Bone marrow (tissue), 2 donors: ENCODE measurements around the gene MLXIP.
A peak's percentile ranks its signal among the peaks of the same experiment; 100 is the strongest.

Source experiments
- DNase-seq, 2 donors: peaks; one replicate each; lab custom pipeline; 2025; lab: John Stamatoyannopoulos, UW

MLXIP gene

DNA sequence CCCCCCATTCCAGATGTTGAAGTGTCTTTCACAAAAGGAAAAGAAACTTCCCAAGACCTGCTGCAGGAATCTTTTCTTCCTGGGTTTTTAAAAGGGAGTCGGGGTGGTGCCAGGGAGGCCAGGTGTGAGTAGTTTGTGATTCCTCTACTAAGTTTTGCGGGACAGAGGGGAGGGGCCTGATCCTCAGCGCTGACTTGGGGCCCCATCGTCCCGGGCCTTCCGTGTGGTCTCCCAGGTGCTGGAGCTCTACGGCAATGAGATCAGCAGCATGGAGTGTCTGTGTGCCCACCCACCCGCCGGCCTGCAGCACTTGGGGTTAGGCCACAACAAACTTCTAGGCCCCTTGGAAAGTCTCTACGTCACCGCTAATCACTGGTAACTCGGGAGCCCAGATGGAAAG lies 108.9 kb downstream of the MLXIP start:
- no peak for DNase-seq

DNA sequence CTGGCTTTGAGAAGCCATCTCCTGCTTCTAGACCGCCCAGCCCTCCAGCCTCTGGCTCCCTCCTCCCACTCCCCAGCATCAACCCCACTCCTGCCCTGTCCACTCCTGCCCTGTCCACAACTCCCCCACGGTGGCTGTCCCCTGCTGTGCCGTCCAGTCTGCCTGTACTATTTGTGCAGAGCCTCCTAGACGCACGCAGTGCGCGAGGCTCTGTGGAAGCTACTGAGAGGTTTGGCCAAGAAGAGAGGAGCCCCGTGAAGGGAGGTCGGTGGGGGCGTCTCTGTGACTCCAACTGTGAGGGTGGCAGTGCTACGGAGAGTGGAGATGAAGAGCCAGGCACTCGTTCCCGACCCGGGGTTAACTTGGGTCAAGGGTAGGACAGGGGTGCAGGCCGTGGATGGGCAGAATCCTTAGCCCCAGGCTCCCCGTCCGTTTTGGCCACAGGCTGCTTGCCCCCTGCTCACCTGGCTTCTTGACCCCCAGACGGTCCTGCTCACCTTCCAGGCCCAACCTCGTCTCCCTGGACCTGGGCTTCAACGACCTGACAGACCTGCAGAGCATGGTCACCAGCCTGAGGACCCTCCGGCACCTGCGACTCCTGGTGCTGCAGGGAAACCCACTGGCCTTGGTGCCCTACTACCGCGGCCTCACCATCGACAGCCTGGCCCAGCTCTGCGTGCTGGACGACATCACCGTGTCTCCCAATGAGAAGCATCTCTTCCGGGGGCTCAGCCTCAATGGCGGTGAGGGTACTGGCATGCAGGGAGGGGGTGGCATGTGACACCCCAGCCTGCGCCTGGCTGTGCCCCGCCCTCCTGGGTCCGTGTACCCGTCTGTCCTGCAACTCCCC lies 111.3 kb downstream of the MLXIP start:
- no peak for DNase-seq

DNA sequence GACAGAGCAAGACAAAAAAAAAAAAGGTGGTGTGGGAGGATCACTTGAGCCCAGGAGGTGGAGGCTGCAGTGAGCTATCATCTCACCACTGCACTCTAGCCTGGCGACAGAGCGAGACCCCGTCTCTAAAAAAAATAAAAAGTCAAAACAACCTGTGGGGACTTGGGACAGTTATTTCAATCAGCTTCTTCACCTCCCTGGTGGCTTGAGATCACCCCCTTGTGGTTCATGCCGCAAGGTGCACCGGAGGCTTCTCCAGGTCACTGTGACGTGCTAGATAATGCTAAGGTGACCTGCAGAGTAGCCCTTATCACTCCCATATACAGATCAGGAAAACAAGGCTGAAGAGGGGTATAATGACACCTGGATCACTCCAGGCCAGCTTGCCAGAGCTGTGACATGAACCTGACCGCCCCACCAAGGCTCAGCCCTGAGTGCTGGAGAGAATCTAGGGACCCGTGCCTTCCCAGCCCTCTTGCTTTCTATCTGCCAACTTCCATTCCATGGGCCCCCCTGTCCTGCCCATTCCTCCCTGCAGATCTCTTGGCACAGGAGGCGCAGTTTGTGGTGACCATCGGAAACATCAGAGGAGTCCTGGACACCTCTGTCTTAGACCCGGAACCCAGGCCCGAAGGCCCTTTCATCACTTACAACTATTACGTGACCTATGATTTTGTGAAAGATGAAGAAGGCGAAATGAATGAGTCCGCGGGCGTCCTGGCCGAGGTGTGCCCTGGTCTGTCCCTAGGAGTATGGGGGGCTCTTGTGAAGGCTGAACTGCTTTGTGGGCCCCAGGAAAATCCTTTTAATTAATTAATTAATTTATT lies 112.5 kb downstream of the MLXIP start:
- peak in 1 of 2 donors; percentile 49 for DNase-seq

DNA sequence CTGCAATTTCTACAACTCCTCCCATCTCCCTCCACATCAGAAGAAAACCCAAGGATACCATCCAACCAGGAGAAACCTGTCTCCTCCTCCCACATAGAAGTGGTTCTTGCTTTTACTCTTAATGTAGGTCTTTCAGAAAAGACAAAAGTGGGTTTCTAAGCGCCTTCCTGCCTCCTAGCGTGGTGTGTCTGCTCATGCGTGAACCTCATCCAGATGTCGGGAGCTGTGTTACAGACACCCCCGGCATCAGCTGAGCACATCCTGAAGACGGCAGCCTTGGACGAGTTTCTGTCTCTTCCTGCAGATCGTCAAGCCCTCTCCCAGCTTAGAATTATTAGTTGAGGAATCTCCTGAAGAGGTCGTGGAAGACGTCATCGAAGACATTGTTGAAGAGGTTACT lies 113.9 kb downstream of the MLXIP start:
- DNase-seq, result no peak

DNA sequence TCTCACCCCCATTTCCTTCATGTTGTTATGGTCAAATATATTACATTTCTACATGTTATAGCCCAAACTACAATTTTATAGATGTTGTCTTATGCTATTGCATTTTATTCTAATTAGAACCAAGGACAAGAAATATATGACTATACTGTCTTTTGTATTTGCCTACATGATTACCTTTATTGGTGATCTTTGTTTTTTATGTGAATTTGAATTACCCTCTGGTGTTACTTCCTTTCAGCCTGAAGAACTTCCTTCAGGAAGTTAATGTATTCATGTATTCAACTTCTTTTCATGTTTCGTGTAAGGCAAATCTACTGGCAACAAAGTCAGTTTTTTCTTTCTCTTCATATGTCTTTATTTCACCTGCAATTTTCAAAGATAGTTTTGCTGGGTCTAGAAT lies 116.2 kb downstream of the MLXIP start:
- DNase-seq, result no peak

DNA sequence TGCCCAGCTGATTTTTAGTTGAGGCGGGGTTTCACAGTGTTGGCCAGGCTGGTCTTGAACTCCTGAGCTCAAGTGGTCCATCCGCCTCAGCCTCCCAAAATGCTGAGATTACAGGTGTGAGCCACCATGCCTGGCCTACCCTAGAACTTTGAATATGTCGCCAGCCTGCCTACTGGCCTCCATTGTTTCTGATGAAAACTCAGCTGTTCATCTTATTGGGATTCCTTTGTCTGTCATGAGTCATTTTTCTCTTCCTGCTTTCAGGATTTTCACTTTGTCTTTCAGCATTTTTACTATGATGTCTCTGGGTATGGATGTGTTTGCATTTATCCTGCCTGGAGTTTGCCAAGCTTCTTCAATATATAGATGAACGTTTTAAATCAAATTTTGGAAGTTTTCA lies 116.8 kb downstream of the MLXIP start:
- no peak for DNase-seq
